Measurements from ENCODE around the gene C16orf86.

C16orf86 gene

GRCh38 chr16:67699265-67699664, 32.7 kb downstream of the C16orf86 start:
- no peak for DNase-seq

DNA sequence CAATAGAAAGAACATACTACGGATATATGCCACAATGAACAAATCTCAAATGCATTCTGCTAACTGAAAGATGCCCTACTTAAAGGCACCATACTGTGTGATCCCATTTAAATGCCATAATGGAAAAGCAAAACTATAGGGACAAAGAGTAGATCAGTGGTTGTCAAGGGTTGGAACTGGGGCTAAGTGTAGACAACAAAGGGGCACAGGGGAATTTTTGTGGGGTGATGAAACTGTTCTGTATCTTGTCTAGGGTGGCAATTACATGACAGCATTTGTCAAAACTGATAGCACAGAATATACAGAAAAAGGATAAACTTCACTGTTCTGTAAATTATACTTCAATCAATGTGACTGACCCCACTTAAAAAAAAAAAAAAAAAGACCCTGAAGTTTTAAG, 34.8 kb downstream of the C16orf86 start:
- DNase-seq: no peak

DNA sequence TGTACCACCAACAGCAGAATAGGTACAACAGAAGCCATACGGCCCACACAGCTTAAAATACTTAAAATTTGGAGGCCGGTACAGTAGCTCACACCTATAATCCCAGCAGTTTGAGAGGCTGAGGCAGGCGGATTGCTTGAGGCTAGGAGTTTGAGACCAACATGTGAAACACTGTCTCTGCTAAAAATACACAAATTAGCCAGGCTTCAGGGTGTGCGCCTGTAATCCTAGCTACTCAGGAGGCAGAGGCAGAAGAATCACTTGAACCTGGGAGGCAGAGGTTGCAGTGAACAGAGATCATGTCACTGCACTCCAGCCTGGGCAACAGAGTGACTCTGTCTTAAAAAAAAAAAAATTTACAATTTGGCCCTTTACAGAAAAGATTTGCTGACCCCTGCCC, 35.5 kb downstream of the C16orf86 start:
- no peak for DNase-seq

- no peak for DNase-seq
Observed at GRCh38 chr16:67703626-67704025, 37.0 kb downstream of the C16orf86 start.

DNA sequence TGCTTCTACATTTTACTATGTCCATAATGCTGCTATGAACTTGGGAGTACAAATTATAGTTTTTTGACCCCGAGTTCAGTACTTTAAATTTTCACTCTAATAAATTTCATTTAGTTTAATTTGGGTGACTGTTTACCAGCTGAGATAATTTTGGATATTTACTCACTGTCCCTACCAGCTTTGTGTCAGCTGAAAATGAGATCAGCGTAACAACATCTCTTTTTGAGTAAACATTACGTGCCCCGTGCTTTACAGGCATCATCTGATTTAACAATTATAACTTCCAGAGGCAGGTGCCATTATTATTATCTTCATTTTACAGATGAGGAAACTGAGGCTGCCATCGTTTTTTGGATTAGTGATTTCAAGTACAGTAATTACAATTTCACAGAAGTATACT, 37.5 kb downstream of the C16orf86 start:
- DNase-seq: no peak

DNA sequence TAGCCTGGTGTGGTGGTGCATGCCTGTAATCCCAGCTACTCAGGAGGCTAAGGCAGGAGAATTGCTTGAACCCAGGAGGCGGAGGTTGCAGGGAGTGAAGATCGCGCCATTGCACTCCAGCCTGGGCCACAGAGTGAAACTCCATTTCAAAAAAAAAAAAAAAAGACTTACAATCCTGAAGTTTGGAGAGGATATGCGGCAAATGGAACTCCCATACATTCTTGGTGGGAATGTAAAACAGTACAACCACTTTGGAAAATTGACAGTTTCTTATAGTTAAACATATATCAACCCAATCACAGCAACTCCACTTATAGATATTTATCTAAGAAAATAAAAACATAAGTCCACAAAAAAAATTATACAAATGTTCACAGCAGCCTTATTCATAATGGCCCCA, 40.6 kb downstream of the C16orf86 start:
- no peak for DNase-seq

- no peak for DNase-seq
Observed at GRCh38 chr16:67707790-67708189, 41.2 kb downstream of the C16orf86 start.

DNA sequence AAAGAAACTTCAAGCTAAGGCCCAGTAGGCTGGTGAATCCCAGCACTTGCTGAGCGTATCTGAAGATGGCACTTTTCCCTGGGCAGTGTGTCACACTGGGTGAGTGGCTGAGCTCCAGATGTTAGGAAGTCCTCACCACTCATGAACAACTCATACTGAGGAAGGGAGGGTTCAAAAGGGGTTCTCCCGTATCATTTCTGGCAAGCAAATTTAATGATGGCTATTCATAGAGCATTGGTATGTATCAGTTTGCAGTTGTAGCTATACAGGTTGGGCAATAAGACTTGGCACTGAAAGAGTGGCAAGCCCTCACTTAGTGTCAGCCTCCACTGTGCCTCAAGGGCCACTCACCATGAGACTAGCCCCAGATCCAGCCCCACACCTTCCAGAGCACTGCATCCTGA, 41.8 kb downstream of the C16orf86 start:
- DNase-seq: no peak

GRCh38 chr16:67709050-67709449, 42.4 kb downstream of the C16orf86 start:
- no peak for DNase-seq

GRCh38 chr16:67710607-67711006, 44.0 kb downstream of the C16orf86 start:
- no peak for DNase-seq

- no peak for DNase-seq
Observed at GRCh38 chr16:67713647-67714273, 47.1 kb downstream of the C16orf86 start.

DNA sequence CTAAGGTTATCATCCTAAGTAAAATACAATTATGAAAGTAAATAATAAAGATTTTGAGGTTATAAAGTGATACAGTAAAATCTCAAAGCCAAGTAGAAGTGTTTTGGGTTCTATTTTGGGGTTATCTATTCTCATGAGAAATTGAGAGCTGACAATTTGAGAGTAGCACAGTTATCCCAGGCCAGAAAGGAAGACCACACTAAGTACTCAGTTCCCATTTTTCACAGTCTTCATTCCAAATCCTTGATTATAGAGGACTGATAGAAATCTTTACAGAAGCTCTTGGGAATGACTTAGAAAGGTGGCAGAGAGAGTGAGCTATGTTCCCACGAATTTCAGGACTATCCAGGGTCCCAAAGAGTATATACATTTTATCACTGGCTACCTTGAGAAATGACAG, 47.9 kb downstream of the C16orf86 start:
- no peak for DNase-seq

DNA sequence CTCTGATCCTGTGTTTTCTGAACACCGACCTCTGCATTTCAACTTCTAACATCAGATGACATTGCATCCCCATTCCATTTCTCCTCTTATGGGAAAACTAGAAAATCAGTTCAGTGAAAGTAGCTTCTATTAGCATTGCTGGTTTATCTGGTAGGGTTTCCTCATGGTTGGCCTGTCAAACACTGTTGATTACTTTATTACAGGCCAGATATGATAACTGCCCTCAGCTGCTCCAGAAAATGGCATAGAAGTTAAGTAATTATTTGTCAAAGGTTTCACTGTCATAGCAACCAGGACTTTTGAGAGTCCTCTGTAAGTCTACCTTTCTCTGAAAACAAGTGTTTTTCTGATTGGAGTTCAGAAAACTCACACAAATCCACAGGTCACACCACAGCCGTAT, 49.5 kb downstream of the C16orf86 start:
- no peak for DNase-seq

Data from fibroblast of upper back skin (primary cell).